Thyroid gland (tissue), 4 donors: ENCODE results near the gene AAK1.

ENCODE experiments used
- CTCF ChIP-seq, 6 experiments: fragments of 200-600 bp in 3 of 6; fragments of 450-650 bp in 3 of 6; sonication (generic) in 3 of 6; IDR thresholded peaks; one replicate each; pipeline ENCODE4 v1.5.1; 2016 to 2019; ENCODE audit warnings: antibody characterized with exemption in 6 of 6, mild to moderate bottlenecking in 2 of 6, inconsistent platforms in 1 of 6, moderate library complexity in 1 of 6
- POLR2A ChIP-seq, 2 donors: fragments of 450-650 bp; IDR thresholded peaks; one replicate each; pipeline ENCODE4 v1.6.1; 2017; ENCODE audit warnings: antibody characterized with exemption in 2 of 2, mild to moderate bottlenecking in 2 of 2, moderate library complexity in 1 of 2

- TF ChIP-seq CTCF (IDR thresholded peaks at IDR 0.05), result no peak
- no peak for TF ChIP-seq POLR2A (IDR thresholded peaks at IDR 0.05)
Measured at GRCh38 chr2:69517410-69517809, 126.1 kb downstream of the AAK1 start.
